GM19438 (cell line): ENCODE results near the gene LRP2.
"Not testable (repeated sequence)": the region's sequence is repeated elsewhere in the genome, so short reads cannot be mapped to it uniquely, and the experiment has no call there.

Experiments used
- ATAC-seq: cut with Tn5 transposase; IDR thresholded peaks from one replicate; pipeline ENCODE4 v1.9.1; 2021; ENCODE audit warnings: low read depth; ENCODE audit not compliant: unreplicated experiment

Gene LRP2

DNA sequence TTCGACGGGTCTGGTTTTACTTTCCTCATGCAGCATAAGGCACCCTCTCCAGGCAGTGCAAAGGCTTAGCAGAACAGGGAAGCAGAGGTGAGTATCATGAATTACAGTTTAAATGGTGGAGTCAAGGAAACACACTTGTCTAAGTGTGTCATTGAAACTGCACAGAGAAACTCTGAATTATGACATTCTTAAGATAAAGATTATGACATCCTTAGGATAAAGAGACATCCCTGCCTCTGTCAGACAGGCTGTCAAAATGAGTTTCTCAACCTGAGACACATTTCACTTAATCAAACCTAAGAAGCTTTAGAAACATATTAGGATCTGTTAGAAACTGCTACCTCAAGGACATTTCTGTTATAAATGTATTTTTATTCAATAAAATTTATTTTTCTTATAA is 179.8 kb downstream of the LRP2 start:
- ATAC-seq = no peak

DNA sequence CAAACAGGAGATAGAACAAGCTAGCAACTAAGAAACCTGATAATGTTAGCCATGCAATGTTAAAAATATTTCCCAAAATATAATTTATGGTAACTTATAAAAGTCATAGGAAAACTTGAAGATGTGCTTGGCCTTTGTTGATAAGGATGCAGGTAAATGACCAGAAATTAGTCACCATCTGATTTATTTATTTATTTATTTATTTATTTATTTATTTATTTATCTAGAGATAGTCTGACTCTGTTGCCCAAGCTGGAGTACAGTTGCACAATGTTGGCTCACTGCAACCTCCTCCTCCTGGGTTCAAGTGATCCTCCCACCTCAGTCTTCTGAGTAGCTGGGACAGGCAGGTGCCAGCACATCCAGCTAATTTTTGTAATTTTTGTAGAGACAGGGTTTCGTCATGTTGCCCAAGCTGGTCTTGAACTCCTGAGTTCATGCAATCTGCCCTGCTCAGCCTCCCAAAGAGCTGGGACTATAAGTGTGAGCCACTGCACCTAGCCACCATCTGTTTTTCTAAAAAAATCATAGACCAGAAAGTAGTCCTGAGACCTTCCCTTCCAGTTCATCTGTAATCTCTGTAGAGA is 183.4 kb downstream of the LRP2 start:
- ATAC-seq = no peak

DNA sequence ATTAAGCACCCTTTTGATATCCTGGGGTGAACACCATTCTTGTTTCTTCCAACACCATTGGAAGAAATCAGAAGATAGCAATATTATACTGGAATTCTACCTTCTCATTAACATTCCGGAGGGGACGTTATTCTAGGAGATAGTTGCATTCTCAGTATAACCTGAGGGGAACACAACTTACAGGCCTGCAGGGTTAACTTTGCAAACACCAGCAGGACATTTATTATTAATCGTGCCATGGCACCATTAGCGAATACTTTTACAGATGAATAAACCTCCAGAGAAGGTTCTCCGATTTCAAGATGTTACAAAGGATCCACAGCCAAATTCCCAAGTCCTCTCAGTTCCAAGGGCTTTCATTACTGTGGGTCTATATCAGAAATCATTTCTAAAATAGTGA is 184.0 kb downstream of the LRP2 start:
- no peak for ATAC-seq

DNA sequence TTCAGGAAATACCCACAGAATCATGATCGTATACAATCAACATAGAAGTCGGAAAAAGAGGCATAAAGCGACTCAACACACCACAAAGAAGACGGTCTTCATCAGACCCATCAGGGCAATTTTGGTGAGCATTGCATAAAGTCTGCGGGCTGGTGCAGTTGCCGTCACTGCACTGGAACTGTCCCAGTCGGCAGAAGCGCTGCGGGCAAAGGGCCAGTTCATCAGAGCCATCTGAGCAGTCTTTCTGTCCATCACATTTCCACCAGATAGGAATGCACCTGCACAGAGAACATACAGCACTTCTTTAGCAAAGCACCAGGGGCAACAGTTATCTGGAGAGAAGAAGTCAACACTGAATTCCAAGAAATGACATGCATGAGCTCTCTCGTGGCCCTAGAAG is 187.2 kb downstream of the LRP2 start:
- no peak for ATAC-seq

DNA sequence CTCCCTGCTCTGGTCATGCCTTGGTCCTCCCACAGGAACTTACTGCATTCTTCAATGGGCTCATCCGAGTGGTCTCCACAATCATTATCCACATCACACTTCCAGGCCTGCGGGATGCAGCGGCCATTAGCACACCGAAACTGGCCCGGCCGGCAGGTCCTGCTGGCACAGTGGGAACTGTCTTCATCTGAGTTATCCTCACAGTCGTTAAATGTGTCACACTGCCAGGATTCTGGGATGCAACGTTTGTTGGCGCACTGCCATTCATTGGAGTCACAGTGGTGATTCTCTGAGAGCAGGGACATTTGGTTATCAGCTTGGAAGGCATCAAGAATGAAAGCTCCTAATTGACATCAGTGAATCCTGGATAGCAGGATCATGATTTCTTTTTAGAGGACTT is 188.5 kb downstream of the LRP2 start:
- no peak for ATAC-seq

DNA sequence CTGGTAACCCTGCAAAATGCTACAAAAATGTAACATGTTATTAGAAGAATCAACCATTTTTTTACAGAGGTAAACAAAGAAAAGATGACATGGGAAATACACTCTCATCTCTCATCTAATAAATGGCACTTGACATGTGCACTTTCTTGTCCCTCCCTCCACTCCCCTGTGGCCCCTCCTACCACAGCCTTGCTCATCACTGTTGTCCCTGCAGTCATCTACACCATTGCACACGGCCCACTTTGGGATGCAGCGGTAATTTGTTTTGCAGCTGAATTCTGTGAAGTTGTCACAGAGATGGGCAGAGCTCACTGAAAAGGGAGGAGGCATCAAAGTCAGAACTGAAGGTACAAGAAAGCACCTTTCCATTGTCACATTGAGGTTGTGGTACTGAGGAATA is 189.4 kb downstream of the LRP2 start:
- ATAC-seq = no peak

DNA sequence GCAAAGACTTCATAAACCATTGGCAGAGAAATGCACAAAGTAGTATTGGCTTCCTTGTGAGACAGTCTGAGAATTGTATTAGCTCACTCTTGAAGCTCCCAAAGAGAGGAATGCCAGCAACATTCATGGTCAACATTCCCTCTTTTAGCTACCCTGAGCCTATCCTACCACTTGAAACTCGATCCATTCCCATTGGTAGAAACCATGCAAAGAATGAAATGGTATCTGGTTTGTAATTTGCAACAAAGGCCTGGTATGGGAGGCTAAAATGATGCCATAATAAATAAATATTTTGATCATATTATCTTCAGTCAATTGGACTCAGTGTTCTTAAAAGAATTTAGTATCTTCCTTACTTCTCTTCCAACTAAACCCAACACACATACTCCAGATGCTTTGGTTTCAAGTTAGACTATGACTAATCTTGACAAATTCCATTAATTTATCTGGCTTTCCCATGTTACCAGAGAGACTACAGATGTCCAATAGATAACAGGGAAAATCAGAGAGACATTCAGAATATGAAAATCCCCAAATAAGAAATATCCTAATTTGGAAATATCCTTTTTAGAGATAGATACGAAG is 190.1 kb downstream of the LRP2 start:
- ATAC-seq = no peak

DNA sequence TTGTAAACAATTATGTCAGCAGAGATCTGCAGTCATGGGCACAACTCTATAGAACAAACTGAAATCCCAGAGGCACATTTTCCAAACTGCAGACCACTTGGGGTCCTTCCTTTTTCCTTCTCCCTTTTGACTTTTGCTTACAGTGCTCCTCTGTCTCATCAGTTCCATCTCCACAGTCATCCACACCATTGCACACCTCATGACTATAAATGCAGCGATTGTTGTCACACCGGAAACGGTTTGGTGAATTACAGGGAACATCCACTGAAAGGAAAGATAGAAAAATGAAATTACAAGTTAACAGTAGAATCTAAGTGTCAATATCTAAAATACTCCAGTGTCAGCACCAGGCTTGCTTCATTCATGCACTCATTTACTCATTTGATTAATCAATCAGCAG is 196.5 kb downstream of the LRP2 start:
- no peak for ATAC-seq

DNA sequence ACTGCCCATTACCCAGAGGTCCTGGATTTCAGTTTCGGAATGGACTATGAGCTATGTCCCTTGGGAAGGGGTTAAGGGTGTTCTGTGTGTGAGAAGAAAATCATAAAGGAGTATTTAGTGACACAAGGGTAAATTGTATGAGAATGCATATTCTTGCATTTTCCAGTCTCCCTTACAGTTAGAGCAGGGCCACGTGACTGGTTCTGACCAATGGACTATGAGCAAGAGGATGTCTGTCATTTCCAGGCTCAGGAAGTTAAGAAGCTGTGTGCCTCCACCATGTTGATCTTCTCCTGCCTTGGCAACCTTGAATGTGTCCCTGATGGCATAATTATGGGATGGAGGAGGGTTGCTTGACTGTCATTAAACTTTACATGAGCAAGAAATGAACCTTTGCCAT is 198.0 kb downstream of the LRP2 start:
- no peak for ATAC-seq

DNA sequence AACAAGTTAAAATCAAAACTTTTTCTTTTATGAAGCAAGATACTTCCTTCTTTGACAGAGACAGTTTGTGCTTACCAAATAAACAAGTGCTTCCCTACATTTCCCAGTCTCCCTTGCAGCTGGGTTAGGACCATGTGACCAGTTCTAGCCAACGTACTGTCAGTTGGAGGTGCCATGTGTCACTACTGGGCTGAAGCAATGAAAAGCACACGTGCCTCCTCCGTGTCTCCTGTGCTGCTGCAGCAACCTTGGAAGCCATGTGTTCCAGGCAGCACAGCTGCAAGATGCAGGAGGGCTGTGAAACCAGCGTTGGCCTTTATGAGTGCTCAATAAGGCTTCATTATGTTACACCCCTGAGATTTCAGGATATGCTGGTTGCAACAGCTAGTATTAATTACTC is 199.7 kb downstream of the LRP2 start:
- no peak for ATAC-seq

DNA sequence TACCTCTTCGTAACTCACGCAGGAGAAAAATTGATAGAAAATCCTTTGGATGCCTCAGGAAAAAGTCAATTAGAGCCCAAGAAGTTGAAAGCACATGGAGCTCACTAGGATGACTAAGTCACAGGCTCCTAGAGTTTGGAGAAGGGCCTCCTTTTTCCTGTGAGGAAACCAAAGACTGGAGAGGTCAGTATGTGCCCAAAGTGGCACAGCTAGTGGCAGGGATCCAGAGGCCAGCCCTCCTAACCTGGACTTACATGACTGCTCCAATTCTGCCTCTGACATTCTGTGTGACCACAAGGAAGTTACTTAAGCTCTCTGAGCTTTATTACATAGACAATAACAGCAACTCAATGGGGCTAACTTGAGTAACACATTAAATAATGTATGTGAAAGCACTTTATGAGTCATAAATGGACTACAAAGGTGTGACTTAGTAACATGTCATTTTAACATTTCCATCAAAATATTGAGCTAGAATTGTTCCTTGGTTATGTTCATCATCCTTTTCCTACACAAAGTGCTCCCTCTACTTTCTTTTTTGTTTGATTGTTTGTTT is 201.3 kb downstream of the LRP2 start:
- ATAC-seq = no peak

DNA sequence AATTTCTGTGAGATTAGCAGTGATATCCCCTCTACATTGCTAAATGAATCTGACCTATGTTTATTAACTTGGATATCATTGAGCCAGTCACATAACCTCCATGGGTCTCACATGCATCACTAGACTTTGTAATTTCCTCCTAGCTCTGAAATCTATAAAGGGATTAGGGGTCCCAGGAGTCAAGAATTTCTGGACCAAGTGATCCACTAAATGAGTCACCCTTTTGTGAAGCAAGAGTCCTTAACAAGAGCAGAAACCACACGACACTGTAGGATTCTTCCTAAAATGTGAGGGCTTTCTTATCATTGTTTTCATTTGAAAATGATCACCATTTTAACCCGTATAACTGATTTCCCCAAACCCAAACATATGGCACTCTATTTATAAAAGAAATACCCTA is 202.6 kb downstream of the LRP2 start:
- ATAC-seq = no peak

DNA sequence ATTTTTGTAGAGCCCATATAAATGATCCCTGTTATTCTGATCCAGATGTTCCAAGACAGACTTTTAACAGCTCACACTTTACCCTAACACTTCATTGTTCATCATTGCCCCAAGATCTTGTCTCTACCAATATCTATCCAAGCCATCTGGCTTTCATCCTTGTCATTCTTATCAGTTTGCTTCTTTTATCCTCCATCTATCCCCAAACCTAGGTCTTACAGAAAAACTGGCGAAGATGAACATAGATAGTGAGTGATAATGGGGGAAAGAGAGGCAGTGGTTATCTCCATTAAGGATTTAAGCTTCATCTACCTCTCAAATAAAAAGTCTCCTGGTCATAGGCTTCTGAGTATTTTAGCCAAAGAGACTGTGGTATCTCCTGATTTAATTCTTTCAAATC is 203.5 kb downstream of the LRP2 start:
- no peak for ATAC-seq

DNA sequence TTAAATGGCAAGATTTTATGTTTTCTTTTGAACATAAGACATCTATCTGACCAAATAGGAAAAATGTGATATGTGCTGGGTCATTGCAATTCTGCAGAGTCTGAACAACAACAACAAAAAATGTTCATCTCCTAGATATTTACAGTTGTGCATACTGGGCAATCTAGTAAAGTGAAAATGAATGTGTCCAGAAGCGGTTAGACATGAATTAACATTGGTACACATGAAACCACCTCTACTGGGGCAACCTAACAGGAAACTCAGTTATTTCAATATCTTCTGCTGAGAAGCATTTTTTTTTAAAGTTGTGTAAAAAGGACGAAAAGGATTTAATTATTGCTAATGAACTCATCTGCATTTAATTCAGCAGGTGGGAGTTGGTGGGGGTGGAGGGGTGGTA is 216.1 kb downstream of the LRP2 start:
- no peak for ATAC-seq

DNA sequence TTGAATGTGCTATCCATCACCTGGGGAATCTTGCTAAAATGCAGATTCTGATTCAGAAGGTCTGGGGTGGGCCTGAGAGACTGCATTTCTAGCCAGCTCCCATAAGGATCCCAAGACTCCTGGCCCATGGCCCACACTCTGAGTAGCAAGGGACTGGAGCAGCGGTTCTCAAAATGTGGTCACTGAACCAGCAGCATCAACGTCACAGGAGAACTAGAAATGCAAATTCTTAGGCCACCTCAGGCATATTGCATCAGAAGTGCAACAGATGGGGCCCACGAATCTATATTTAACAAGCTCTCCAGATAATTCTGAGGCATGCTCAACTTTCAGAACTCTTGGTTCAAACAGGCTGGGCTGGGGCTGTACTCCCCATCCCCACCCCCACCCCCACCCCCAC is 218.3 kb downstream of the LRP2 start:
- ATAC-seq = no peak

DNA sequence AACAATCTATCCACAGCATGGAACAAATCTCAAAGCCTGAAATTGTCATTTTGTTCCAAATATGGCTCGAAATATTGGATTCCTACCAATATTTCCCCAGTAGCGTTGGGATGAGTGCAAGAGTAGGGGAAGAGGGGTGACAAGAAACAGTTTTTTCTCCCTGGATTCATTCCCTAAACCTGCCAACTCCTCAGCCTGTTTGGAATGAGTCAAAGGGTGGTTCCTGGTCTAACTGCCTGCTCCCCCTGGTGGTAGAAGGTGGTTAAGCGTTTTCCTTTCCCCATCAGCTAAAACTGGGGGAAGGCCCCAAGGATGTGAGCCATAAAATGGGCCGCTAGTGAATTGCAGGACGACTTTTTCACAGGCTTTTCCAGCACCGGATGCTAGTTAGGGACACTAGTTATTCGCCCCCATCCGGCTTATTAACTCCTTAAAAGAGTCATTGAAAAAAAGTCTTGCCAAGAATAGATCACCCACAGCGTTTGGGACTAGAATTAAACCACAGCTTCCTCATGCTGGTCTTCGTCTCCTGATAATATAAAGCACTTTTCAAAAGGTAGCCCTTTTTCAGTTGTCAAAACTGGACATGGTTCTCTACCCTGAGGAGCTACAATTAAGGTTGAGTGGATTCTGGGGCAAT is 220.5 kb downstream of the LRP2 start:
- no peak for ATAC-seq

DNA sequence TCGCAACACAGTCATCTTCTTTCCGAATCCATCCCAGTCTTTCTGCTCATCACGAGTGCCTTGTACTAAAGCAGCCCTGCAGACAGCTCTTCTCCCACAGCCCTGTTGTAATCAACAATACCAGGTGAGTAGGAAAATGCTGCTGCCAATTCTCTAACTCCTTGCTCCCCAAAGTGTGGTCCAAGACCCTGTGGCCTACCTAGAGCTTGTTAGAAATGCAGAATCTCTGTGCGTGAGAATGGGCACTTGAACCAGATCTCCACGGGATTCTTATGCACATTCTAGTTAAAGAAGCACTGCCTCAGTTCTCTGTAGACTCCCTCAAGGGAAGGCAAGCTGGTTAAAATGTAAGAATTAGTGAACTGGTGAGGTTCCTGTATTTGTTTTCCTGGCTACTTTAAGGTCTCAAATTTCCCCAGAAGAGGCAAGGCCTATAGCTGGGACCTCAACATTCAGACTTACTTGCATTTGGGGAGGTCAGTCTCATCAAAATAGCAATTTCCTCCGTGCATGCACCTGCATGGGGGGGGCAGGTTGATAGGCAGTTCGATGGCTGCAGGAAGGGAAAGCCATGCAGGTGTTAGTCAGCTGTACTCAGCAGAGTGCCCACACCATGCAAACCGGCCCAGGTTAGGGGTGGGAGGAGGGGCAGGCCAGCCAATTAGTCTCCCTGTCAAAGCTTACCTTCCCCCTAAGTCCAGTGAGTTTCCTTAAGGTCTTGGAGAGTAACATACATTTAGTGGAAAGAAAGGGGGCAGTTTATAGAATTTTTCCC is 222.2 kb downstream of the LRP2 start:
- no peak for ATAC-seq

DNA sequence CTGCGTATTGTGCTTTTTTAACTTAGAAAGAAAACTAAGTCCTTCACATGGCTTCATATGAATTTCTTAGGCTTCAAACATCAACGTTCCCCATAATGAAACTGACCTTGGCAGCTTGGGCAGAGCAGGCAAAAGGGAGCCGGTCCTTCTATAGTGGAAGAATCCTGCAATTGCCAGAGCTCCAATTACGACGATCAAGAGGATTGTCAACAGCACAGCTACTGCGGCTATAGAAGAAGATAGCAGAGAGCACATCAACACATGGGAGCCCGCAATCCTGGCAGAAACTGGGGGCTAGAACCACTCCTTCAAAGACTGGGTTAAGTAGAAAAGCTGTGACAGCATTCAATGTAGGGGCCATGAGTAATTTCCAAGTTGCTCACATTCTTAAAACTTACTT is 223.2 kb downstream of the LRP2 start:
- no peak for ATAC-seq

DNA sequence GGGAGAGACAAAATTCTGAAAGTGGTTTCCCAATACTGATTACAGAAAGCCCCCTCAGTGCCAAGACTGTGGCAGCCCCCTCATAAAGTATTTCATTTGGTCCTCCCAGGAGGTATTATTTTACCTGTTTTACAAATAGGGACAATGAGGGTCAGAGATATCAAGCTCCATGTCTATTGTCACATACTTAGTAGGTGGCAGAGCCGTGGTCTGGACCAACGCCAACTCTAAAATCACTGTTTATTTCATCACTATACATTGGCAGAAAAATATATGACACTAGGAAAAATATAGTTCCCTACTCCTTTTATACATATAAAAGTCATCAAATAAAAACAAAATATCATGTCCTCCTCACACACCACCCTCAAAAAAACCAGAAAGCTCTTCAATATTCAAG is 224.4 kb downstream of the LRP2 start:
- no peak for ATAC-seq

DNA sequence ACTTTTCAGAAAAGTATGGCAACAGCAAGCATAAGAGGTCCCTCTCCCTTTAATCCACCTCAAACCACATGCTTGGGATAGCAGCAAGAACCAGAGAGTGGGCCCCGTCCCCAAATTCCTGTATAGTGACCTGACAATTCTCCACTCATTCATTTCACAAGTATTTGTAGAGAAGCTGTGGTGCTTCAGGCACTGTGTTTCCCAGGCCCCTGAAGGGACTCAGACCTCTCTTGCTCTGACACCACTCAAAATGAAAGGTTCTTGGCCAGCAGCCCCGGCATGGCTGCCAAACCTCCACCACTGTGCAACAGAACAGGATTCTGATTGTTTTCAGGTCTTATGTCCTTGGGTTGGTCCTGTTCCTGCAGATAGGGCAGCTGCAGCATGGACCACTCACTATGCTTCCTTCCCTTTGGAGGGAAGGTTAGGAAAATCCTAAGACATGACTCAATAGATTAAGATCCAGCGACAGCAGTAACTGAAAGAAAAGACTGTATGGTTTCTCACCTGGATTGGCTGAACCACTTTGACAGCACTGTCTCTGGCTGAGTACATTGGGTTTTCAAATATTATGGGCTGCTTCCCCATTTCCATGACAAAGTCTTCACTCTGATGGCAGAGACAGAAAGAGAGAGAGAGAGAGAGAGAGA is 225.3 kb downstream of the LRP2 start:
- ATAC-seq = no peak

DNA sequence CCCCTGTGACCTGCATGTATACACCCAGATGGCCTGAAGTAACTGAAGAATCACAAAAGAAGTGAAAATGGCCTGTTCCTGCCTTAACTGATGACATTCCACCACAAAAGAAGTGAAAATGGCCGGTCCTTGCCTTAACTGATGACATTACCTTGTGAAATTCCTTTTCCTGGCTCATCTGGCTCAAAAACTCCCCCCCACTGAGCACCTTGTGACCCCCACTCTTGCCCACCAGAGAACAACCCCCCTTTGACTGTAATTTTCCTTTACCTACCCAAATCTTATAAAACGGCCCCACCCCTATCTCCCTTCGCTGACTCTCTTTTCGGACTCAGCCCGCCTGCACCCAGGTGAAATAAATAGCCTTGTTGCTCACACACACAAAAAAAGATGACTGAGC is 225.9 kb downstream of the LRP2 start:
- not testable (repeated sequence) for ATAC-seq
